IPS DF 19.7 (cell line): Measurements from ENCODE around the gene KCND2.

ENCODE experiments used
- DNase-seq: peaks from one replicate; pipeline ENCODE4 v3.0.0-alpha.2; 2013; ENCODE audit warnings: low read depth, low spot score

KCND2 gene

DNA sequence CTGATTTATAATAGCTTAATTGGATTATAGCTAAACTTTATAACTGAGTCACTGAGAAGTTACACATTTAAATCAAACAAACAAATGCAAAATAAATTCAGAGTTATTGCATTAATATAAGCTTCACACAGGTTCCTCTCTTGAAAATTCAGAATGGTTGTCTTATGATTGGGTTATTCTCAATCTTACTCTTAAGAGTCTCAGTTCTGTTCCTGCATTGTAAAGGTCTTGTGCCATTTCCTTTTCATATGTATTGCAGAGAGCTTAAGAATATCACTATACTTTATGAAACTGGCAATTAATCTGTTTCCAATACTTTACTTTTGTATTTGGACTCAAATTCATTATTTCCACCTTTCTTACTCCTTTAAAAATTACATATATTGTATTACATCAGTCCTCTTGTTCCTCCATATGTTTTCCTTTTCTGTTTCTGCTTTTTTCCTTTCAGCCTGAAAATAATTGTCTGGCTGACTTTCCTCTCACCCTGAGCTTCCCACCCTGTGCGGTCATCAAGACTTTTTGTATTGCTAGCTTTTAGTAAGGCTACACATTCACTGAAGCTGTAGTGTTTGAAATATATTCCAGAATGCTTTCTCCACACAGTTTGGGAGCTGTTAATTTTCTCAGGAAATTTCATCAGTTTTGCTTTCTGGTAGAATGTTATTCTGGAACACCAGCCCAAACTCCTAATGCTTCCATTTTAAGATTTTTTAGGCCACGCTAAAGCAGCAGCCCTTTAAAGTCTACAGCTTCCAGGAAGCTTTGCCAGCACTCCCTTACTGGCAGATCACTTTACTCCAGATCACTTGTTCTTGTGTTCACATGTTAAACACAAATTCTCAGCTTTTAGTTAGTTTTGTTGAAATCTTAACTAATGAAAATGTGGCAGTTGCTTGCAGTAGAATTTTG lies 139.4 kb downstream of the KCND2 start:
- DNase-seq = no peak

DNA sequence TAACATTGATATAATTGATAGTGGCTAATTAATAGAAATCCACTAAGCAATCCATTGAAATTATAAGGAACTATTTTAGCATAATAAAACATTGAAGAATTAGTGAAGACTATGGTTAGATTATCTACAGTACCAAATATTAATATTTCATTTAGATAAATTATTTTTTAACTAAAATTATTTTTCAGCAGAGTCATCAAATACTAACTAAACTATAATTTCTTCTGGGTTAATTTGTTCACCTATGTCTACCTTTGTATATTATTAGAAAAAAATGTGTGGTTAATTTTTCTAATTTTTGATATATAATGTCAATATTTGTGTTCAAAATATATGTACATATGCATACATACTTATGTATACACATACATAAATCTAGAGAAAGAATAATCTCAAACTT lies 140.2 kb downstream of the KCND2 start:
- DNase-seq = no peak

DNA sequence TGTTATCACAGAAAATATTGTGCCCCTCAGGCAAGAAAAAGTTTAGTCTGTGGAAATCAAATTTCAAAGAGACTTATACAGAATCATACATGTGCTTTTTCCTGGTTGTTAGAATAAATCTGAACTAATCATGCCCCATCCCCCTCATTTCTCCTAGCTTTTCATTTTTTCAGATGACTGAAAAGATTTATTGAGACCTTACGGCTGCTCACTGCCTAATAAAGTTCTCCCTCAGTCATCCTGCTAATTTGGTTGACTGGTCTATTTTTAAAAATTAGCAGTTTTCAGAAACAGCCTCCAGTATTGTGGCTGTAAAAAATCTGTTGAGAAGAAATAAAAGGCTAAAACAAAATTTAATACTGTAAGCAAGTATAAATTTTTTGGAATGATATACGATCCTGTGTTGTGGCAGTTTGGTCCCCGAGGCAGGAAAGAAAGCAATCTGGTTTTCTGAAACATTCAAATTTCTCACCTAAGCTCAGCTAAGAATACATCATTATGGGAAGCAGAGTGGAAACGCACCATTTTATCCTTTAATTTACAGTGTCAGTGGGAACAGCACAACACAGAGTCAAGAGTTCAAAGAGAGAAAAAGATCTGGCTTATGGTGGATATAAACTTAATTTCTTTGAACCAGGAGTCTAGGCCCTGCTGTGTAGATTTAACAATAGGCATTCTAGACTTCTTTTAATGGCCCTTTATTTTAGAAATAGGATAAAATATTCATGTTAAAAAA lies 144.4 kb downstream of the KCND2 start:
- no peak for DNase-seq

DNA sequence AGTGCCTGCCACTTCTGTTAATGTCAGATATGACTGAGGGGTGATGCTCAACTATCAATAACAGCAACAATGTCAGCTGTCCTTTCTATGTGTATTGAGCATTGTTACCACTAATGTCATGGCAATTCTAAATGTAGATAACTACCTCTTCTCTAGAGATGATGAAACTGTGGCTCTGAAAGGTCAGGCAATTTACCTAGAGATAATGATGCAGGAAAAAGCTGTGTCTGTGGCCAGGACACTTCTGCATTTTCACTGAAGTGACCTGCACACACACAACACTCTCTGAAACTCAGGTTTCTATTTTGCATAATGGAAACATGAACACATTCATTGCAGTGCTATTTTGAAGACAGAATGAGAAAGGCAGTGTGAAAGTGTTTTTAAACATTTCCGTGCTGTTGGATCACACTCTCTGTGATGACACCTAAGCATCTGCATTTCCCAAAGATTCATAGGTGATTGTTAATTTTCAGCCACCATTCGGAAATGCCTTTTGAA lies 148.2 kb downstream of the KCND2 start:
- no peak for DNase-seq

DNA sequence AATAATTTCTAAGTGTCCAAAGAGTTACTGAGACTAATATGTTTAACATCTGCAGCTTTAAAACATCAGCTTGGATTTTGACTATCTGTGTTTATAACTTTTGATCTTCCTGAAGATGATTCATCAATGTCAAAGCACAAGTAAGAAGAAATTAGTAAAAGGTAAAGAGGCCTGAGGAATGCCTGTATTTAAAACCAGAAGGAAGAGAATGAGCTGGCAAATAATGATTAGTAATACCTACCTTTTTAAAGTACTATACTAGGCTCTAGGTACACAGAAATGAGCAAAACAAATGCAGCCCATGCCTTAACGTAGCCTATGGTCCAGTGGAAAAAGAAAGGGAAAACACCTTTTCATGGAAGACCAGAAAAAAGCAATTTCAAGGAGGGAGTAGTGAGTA lies 158.0 kb downstream of the KCND2 start:
- DNase-seq = no peak

DNA sequence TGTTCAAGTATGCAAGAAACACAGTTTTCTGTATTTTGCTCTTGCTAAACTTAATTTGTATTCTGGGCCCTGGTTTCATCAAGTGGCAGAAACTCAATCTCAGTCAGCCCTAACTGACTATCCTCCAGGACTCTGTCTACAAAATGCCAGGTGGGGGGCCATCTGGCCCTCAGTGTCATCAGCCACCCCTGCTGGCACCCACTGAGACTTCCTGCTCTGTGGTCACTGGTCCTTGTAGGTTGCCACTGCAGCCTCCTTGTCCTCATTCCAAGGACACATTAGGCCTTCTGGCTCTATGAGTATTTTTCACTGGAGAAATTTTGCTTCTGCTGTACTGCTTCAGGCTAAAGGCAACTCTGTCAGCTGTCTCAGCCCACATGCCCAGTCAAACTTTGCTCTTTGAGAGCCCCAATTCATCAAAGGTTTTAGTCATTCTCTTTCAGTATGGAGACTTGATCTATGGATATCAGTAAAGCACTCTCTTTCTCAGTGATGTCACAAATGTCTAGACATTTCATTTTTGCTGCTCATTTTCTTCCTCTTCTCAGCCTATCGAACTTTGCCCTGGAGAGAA lies 163.6 kb downstream of the KCND2 start:
- no peak for DNase-seq

DNA sequence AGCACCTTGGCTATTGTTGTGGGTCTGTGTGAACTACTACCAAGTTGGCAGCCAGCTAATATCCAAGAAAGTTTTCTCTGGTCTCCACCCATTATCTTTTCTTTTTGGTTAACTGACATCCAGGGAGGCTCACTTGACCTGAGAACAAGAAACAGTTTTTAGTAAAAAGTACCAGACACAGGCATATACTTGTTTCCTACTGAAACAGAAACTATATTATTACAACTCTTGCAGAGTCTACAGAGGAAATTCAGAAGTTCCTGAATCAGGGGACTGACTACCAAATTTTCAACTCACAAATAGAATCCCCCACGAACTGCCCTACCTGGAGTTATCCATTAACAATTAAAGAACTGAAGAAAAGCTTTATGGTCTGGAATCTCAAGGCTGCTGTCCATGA lies 168.9 kb downstream of the KCND2 start:
- DNase-seq = no peak

DNA sequence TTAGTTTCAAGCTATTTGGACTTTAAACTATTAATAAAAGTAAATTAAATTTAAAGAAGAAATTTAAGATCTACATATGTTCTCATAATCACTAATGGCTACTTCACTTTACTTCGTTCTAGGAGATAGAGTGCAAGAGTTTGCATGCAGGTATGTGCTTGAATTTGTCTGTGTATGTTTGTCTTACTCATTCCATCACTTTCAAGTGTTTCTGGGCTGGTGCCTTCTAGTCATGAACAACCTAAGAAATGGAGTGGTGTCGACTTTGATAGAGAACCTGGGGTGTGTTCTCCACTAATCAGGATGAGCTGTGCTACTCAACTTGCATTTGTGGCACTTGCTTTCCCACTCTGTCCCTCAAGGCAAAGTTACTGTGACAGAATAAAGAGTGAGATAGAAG lies 169.9 kb downstream of the KCND2 start:
- no peak for DNase-seq

DNA sequence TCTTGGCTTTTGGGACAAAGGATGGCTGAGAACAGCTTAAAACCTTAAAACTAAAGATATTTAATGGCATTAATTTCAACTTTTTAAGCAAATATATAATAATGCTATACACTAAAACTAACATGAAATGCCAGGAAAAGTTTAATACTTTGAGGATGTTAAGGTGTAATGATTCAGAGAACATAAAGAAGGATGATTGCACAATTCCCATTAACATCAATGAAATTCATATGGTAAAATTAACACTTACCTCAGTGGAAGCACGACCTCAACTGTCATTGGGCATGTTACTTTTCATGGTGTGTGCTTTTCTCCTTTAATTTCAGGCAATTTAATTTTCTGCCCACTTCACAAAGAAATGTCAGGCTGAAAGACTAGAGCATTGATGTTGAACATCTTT lies 171.7 kb downstream of the KCND2 start:
- DNase-seq = no peak

DNA sequence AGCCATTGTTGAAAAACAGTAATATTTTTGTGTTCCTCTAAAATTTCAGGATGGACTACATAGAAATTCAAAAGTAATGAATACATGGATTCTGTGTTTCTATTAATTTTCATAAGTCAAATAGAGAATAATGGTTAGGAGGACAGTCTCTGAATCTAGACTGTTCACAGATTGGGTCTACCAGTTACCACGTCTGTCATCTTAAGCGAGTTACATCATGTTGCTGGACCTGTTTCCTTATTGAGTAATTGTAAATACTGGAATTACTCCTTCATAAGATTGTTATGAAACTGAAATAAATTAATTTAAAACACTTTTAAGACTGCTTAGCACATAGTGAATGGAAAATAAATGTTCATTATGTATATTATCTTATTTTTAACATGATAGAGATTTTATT lies 172.3 kb downstream of the KCND2 start:
- DNase-seq = no peak

DNA sequence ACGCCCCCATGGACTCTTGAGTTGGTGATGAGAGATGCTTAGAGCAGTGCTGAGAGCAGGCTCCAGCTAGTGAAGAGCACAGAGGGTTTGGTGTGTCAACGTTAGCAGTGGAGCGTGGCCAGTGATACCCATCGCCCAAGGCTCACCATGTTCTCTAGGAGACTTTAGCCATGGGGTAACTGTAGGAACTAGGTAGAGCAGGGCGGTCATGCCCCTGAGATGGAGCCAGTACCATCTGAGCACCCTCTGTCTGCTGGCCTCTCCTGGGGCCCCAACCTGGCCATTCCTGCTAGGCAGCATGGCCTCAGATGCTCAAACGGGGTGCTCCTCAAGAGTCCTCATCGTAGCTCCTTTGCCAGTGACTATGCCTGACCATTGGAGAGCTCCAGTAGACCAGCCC lies 179.7 kb downstream of the KCND2 start:
- no peak for DNase-seq

DNA sequence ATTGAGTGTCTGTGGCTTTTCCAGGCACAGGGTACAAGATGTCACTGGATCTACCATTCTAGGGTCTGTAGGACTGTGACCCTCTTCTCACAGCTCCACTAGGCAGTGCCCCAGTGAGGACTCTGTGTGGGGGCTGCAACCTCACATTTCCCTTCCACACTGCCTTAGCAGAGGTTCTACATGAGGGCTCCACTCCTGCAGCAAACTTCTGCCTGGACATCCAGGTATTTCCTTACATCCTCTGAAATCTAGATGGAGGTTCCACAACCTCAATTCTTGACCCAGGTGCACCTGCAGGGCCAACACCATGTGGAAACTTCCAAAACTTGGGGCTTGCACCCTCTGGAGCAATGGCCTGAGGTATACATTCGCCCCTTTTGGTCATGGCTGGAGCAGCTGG lies 183.7 kb downstream of the KCND2 start:
- no peak for DNase-seq

DNA sequence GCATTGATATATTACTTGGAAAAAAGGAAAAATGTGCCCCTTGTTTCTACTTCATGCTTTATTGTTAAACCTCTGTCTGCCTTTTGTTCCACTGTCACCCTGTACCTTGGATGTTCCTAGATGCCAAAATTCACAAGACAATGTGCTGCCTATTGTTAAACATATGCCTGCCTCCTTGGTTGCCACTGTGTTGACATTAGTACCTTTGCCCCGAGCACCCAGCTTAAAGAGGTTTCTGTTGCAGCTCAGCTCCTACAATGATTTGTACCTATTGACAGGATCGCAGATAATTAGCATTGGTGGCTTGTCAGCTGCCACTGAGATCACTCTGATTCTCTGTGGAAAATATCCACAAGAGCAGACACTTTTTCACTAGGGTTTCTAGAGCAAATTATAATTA lies 188.0 kb downstream of the KCND2 start:
- peak; percentile 5 for DNase-seq

DNA sequence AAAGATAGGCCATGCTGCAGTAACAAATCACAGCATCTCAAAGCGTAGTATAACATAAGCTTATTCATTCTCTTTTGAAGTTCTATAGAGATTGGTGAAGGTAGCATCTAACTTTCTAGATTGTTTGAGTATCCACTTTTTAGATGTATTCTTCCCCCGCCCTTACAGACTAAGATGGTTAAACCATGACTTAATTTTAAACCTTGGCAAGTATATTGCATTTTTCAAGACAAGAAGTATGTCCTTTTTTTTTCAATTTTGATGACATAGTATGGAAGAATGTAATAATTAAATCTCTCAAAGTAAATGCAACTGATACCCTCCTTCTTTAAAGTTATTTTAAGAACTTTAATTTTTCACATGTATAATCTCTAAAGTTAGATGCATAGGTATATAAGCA lies 190.0 kb downstream of the KCND2 start:
- no peak for DNase-seq

DNA sequence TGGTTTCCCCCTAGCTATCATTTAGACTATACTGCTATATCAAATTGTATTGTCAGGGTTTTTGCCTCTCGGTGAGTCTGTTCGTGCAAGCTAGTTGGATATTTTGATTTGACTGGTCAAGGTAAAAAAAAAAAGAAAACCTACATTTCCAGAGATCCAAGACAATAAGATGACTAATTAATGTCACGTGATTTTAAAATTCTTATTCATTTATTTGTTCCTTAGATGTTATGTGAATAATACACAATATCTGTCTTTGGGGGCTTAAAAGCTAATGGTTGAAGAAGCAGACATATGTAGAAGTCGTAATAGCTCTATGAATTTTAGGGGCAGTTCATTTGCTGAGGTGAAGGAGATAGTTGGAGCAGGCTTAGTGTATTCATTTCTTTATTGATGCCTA lies 191.1 kb downstream of the KCND2 start:
- no peak for DNase-seq

DNA sequence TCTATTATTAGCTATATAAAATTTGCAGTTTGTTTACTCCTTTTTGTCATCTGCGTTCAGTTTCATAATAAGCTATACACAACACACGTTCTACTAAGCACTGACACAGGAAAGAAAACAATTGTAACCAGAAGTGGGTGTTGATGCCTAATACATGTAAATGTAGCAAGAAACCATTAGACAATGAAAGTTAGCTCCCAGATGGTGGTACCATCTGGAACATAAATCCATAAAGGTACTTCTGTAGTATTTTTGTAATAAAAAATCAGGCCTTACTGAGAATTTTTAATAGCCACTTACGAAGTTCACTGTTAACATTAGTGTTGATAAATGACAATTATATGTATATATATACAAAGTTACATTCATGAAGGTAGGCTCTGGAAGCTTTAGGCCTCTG lies 194.7 kb downstream of the KCND2 start:
- DNase-seq = no peak

DNA sequence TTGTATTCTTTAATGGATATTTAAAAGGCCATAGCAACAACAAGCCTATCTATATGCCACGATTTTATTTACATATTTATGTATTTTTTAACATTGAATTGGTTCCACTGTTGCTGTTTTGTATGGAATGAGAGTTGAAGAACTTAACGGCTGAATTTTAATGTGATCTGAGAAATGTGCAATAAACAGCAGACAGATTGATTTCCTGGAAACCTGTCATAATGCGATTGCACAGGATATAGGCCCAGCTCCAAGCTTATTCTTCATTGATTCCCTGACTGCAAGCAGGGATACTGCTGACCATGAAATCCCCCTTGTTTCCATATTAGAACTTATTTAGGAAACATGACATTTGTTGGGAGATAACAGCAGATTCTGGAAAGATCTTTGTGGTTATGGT lies 195.6 kb downstream of the KCND2 start:
- DNase-seq = no peak

DNA sequence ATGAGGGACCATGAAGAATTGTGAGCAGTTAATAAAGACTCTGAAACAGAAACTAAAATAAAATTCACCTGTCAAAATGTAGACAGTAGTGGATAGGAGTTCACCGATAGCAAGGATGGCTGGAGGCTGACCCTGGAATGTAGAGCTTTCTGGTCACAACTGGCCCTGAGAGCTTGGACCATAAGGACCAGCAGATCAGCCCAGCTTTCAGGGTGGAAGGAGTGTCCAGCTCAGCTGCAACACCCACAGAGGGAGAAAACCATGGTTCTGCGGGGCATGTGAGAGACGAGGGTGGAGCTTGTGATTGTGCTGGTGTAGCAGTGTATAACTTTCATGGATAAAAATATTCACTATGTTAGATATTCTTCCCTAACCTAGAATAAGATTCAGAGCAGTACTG lies 199.9 kb downstream of the KCND2 start:
- DNase-seq = no peak

DNA sequence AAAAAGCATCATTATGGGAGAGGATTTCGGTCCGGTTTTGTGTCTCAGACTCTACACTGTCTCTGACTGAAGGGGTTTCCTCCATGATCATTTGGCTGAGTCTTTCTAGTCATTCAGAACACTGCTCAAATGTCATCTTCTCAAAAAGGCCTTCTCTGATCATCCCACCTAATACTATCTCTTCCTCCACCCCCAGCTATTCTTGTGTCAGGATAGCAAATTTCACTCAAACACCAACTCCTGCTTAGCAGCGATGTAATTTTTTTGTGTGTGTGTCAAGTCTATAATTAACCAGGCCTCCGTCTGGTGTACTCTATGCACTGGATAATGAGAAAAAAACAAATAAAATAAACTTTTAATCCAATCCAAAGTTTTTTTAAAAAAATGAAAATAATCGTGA lies 200.4 kb downstream of the KCND2 start:
- DNase-seq = no peak

DNA sequence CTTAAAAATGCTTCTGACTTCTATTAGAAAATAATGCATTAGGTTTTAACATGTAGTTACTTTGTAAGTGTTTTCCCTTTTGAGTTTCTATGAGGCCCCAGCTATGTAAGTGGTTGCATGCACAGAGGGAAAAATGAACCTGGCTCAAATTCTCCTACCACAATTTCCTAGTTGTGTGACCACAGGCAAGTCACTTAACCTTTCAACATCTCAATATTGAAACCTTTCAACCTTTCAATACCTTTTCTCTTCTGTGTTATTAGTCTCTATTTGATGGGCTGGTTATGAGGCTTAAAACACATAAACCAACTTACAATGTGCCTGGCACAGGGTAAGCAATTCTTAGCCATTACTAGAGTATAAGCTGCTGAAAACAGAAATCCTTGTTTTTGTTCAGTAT lies 203.0 kb downstream of the KCND2 start:
- DNase-seq = no peak

DNA sequence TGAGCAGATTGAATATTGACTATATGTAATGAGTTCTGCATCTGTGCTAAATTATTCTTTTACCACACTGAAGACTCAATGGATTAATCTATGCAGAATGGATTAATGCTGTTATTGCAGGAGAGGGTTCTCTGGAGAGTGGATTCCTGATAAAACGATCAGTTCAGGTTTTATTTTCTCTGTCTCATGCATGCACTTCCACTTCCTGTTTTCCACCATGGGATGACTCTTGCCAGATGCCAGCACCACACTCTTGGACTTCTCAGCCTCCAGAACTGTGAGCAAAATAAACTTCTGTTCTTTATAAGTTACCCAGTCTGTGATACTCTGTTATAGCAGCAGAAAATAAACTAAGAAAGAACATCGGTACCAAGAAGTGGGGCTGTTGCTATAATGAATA lies 207.5 kb downstream of the KCND2 start:
- DNase-seq = no peak

DNA sequence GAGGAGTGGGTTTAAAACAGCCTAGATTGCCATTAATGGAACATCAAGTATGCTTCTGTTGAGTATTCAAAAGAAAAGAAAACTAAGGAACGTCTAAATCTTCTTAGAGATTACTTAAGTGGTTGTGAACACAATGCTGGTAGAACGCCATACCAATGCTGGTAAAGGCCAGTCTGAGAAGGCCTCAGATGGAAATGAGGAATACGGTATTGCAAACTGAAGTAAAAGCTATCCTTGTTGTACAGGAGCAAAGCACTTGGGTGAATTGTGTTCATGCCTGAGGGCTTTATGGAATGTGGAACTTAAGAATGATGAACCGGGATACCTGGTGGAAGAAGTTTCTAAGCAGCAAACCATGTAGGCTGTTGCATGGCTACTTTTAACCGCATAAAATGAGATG lies 208.0 kb downstream of the KCND2 start:
- DNase-seq = no peak

DNA sequence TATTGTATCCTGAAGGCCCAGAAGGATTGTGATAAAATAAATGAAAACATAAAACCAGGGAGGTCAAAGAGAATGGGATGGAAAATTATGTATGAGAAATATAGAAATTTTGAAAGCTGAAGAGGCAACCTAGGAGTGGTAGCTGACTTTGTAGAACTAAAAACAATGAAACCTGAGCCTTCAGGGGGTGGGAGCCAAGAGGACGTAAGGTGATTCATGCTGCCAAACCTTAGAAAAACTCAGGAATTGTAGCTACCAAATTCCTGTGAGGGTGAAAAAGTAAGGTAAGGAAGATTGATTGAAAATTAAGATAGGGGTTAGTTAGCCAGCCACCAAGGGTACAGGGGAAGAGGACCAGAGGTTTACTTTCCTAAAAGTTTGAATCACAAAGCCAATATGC lies 213.2 kb downstream of the KCND2 start:
- no peak for DNase-seq
